Motor neuron (in vitro differentiated cells): ENCODE results near the gene MED25. TPM values are rescaled to one million over a fixed set of nuclear protein-coding genes. Genes with fewer than 3 reads are reported as not detected.
A peak's percentile ranks its signal among the peaks of the same experiment; 100 is the strongest.

Source experiments
- ATAC-seq, 8 experiments: fragments of 200-7000 bp; cut with Tn5 transposase; replicated peaks in 6 of 8; 2 replicates each; pipeline ENCODE4 v1.8.0; 2021; ENCODE audit warnings: mild to moderate bottlenecking in 8 of 8, moderate library complexity in 8 of 8
- H3K27ac ChIP-seq, 2 donors: fragments of 250-450 bp; sonication (Bioruptor Pico); 2 replicates each; pipeline ENCODE4 v1.9.0; 2021; ENCODE audit warnings: antibody characterized with exemption in 2 of 2, mild to moderate bottlenecking in 2 of 2, moderate library complexity in 1 of 2
- H3K4me1 ChIP-seq, 2 donors: fragments of 250-450 bp; sonication (Bioruptor Pico); replicated peaks in 1 of 2; 2 replicates each; pipeline ENCODE4 v1.6.1; 2021; ENCODE audit warnings: antibody characterized with exemption in 2 of 2, mild to moderate bottlenecking in 2 of 2, moderate library complexity in 1 of 2
- H3K4me3 ChIP-seq, 5 donors: fragments of 250-450 bp; sonication (Bioruptor Pico); 2 replicates each; pipeline ENCODE4 v1.9.0; 2021; ENCODE audit warnings: antibody characterized with exemption in 5 of 5, mild to moderate bottlenecking in 5 of 5, moderate library complexity in 4 of 5
- WGBS, 10 experiments: fragments of 450-650 bp; shearing (Covaris generic); methylation state at CpG; one replicate each; pipeline ENCODE4 v1.0.0; 2022; 5-methylcytosine and 5-hydroxymethylcytosine counted together
- in situ Hi-C, 9 experiments: fragments of 400-800 bp; cut with MboI; loops; one replicate each; pipeline ENCODE4 v1.15.0; 2021; ENCODE audit warnings: low sequenced_read_pairs in 9 of 9, low pct_unique_long_range_greater_than_20kb in 2 of 9; ENCODE audit not compliant: unreplicated experiment in 9 of 9
- total RNA-seq, 8 experiments: library from RNA; unstranded; fragments of 300-600 nt; gene quantifications; 2 replicates each; pipeline versions ENCODE4 v1.2.3 to v1.2.4, GENCODE V29; 2022

MED25 gene
- total RNA-seq, 8 experiments from 2014 or later: 16.4 to 38.0 (median 24.5) TPM

DNA sequence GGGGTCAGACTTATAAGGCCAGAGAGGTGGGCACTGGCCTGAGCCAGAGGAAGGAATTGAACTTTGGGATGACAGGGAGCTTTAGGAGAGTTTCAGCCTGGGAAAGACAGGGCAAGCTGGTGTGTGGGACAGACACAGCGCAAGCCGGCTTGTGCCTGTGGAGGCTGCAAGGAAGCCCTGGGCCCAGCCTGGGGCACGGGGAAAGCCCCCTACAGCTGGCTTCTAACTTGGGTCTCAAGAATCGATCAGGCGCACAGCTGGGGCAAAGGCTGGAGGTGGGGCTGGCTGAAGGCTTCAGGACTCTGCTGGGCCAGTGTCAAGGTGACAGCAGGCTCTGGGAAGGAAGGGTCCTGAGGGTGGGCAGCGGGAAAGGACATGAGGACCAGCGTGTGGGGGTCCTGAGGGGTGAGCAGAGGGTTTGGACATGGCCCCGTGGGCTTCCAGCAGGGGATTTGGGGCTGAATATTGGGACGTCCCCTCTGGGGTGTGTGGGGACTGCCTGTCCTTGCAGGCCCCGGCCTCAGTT lies 35.8 kb downstream of the MED25 start:
- Histone ChIP-seq H3K4me1 (peaks cover 16 to 20% of the 10 kb centered on the region in 2 donors), H3K27ac (no peak overlapping the region), H3K4me3 (no peak overlapping the region)
- 71 to 100% (median 90%) methylated on average over 2 to 4 of the region's 10 CpGs; no CpG with 5 or more reads in 5 of the 10 experiments for WGBS, 10 experiments
- ATAC-seq: no peak
- in situ Hi-C loops: no loop called here

GRCh38 chr19:49854378-49855263 lies 36.5 kb downstream of the MED25 start:
- no peak for ATAC-seq
- in situ Hi-C loops: no loop called here
- 80 to 90% methylated on average over 1 to 4 of the region's 39 CpGs; no CpG with 5 or more reads in 8 of the 10 experiments for WGBS, 10 experiments
- Histone ChIP-seq H3K27ac (no peak overlapping the region), H3K4me1 (peaks cover 16 to 20% of the 10 kb centered on the region in 2 donors), H3K4me3 (no peak overlapping the region)

DNA sequence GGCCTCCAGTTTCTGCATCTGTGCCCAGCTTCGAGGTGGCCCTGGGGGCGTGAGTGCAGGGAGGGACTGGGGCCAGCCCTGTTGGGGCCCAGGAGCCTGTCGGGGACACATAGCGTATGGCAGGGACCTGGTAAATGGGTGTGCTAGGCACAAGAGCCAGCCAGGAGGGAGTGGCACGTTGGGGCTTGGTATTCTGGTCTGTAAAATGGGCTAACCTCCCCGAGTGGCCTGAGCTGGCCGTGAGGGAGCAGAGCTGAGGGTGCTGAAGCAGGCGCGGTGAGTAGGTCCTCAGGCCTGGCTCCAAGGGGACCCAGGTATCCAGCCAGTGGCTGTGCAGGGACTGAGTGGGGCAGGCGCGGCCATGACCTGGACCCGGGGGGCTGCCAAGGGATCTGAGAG lies 37.2 kb downstream of the MED25 start:
- Histone ChIP-seq H3K27ac (no peak overlapping the region), H3K4me1 (peaks cover 16% of the 10 kb centered on the region in 2 donors), H3K4me3 (no peak overlapping the region)
- 67 to 100% (median 84%) methylated on average over 2 to 4 of the region's 12 CpGs; no CpG with 5 or more reads in 6 of the 10 experiments for WGBS, 10 experiments
- in situ Hi-C loops: no loop called here
- no peak for ATAC-seq

DNA sequence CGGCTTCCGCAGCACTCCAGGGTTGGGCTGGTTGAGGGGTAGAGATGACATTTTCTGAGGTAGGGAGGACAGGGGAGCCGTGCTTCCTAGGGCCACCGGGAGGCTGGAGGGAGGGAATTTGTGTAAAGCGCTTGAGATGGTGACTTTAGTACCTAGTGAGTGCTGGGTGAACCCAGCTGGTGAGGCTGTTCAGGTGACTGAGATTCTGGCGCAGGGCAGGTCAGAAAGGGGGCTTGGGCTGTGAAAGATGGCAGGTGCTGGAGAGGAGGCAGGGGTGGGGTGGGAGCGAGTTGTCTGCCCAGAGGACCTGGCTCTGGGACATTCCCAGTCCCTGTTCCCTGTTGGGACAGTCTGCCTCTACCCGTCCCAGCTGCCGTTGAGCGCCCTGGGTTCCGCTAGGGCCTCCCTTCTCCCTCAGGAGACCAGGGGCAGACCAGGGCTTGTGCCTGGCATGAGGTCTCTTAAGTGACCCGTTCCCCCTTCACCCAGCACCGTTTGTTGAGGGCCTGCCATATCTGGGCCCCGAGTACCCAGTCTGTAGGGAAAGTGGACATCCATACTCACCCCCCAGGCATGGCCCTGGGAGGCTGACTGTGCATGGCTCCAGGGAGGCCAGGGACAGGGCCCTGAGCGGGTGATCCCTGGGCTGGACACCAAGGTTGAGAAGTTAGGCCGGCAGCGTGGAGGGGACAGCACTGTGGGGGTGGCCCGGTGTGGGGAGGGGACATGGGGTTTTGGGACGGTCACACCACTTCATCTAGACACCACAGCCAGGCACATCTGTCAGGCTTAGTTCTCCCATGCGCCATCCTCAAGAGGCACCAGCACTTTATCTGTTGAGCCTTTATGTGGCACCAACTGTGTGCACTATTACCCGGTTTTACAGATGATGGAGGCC lies 37.8 kb downstream of the MED25 start:
- 88 to 100% (median 97%) methylated on average over 2 to 7 of the region's 21 CpGs; no CpG with 5 or more reads in 6 of the 10 experiments for WGBS, 10 experiments
- in situ Hi-C loops: no loop called here
- peaks cover 16 to 17% of the 10 kb centered on the region in 2 donors for H3K4me1 ChIP-seq
- no peak overlapping the region for H3K4me3 ChIP-seq
- no peak for ATAC-seq
- H3K27ac ChIP-seq: peak overlapping the region in 1 of 2 donors; percentile 6

DNA sequence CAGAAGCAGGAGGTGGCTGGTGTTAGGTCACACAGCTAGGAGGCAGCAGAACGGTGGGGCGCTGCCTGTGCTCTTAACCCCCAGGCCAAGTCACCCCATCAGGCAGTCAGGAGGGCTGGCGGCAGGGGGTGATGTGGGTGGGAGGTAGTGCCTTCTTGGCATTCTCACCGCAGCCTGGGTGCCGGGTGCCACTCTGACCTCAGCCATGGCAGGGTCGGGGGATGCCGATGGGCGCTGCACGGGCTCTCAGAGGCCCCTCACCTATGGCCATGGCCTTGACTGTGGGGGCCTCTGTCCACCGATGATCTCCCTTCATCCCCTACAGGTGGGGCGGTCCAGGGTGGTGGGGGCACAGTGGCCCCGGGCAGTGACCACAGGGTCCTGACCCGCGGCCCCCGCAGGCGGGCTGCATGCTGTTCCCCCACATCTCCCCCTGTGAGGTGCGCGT lies 38.5 kb downstream of the MED25 start:
- in situ Hi-C loops: no loop called here
- no peak overlapping the region for H3K4me3 ChIP-seq
- no peak for ATAC-seq
- no peak overlapping the region for H3K27ac ChIP-seq
- peaks cover 16 to 21% of the 10 kb centered on the region in 2 donors for H3K4me1 ChIP-seq
- WGBS, 10 experiments: 80% methylated on average over 2 of the region's 18 CpGs; no CpG with 5 or more reads in 9 of the 10 experiments

DNA sequence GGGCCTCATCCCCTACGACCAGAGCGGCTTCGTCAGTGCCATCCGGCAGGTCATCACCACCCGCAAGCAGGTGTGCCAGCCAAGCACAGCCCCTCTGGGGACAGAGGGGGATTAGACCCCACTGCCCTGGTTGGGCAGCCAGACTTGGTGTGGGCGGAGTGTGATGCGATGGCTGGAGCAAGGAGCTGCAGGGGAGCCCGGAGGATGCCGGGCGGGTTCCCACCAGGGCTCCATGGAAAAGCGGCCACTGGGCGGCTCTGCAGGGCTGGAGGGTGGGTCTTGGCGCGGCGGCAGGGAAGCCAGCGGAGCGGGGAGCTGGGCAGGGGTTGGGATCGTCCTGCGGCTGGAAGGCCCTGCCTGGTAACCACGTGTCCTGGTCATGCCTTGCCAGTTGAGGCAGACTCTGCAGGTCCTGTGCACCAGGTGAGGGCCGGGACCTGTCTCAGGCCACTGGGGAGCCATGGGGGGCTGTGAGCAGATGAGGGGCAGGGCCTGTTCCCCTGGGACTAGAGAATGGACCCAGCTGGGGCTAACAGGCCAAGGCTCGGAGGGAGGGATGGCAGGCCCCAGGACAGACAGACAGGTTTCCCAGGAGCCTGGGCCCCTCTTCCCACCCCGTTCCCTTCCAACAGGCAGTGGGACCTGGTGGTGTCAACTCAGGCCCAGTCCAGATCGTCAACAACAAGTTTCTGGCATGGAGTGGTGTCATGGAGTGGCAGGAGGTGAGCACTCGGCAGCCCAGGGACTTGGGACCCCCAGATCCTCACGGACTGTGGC lies 39.2 kb downstream of the MED25 start:
- Histone ChIP-seq H3K27ac (peak overlapping the region in 1 of 2 donors; percentile 49), H3K4me1 (peaks cover 15 to 20% of the 10 kb centered on the region in 2 donors), H3K4me3 (no peak overlapping the region)
- 94 to 100% (median 100%) methylated on average over 1 to 4 of the region's 26 CpGs; no CpG with 5 or more reads in 6 of the 10 experiments for WGBS, 10 experiments
- ATAC-seq: peak in 1 of 8 experiments; percentile 1
- in situ Hi-C loops: no loop called here

GRCh38 chr19:49857838-49858087 lies 39.7 kb downstream of the MED25 start:
- ATAC-seq: no peak
- 100% methylated on average over 1 to 2 of the region's 5 CpGs; no CpG with 5 or more reads in 8 of the 10 experiments for WGBS, 10 experiments
- in situ Hi-C loops: no loop called here
- Histone ChIP-seq H3K4me1 (peaks cover 9 to 15% of the 10 kb centered on the region in 2 donors), H3K4me3 (no peak overlapping the region), H3K27ac (peak overlapping the region in 1 of 2 donors; percentile 49)

- H3K27ac ChIP-seq: peak overlapping the region in 1 of 2 donors; percentile 49
- H3K4me3 ChIP-seq: no peak overlapping the region
- in situ Hi-C loops: no loop called here
- peaks cover 4 to 9% of the 10 kb centered on the region in 2 donors for H3K4me1 ChIP-seq
- 60 to 80% methylated on average over 1 to 4 of the region's 37 CpGs; no CpG with 5 or more reads in 8 of the 10 experiments for WGBS, 10 experiments
- peak in 5 of 8 experiments; percentile 1 to 9 (median 4) for ATAC-seq
Observed at GRCh38 chr19:49858088-49858985, 40.2 kb downstream of the MED25 start.

DNA sequence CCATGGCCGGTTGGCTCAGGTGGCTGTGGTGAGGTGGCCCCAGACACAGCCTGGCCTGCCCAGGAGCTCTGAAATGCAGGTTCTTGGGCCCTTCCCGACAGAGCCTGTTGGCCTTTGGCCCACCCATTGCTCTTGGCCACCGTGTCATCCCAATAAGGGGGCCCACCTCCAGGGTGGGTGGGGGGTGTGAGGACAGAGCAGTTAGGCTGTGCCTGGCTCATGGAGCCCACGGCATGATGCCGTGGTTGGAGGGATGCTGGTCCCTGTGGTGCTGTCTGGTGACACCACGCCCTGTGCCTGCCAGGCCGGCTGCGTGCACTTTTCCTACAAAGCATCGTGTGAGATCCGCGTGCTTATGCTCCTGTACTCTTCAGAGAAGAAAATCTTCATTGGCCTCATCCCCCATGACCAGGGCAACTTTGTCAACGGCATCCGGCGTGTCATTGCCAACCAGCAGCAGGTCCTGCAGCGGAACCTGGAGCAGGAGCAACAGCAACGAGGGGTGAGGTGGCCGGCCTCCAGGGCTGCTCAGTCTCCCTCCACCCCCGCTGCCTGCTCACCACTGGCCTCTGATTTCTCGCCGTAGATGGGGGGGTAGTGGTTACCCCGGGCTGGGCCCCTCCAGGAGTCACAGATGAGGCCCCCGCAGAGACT lies 41.7 kb downstream of the MED25 start:
- Histone ChIP-seq H3K4me3 (no peak overlapping the region), H3K4me1 (peaks cover 0 to 5% of the 10 kb centered on the region in 2 donors), H3K27ac (no peak overlapping the region)
- in situ Hi-C loops: no loop called here
- 60 to 100% (median 94%) methylated on average over 1 to 11 of the region's 22 CpGs; no CpG with 5 or more reads in 6 of the 10 experiments for WGBS, 10 experiments
- ATAC-seq: peak in 4 of 8 experiments; percentile 4 to 9 (median 6)

DNA sequence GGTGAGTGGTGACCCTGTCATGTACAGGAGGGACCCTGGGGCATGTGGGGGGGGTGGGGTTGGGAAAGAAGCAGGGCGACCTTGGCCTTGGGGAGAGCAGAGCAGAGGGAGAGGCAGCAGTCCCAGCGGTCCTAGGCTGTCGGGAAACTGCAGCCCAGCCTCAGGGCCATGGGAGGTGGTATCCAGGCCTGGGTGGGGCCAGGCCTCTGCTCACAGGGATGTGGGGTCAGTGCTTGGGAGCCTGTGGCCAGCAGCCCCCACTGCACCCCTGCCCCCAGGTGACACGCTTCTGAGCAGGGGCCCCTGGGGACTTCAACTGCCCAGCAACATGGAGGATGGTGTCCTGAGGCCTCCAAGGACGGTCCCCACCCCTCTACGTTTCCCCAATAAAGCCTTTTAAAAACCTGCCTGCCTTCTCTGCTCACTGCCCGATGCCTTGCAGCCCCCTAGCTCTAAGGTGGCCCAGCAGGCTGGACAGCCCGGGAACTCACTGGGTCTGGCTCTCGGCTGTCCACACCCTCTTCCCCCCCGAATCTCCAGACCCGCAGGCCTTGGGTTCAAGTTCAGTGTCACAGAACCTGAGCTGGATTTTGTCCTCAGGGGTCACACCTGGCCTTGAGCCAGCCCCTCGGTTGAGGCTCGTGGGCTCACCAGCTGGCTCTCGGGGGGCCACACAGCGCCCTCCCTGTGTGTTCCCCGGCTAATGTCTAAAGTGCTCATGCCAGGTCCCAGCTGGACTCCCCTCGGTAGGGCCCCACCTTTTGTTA lies 42.4 kb downstream of the MED25 start:
- no peak overlapping the region for H3K4me3 ChIP-seq
- 53 to 93% (median 83%) methylated on average over 1 to 8 of the region's 17 CpGs; no CpG with 5 or more reads in 5 of the 10 experiments for WGBS, 10 experiments
- peak in 6 of 8 experiments; percentile 2 to 21 (median 11) for ATAC-seq
- in situ Hi-C loops: no loop called here
- peak overlapping the region in 1 of 2 donors; percentile 41 for H3K27ac ChIP-seq
- peaks cover 1 to 7% of the 10 kb centered on the region in 2 donors for H3K4me1 ChIP-seq
